Stomach (tissue), 9 donors: ENCODE data around the gene ODAD4. TPM values are rescaled to one million over a fixed set of nuclear protein-coding genes. Genes with fewer than 3 reads are reported as not detected.
A peak's percentile ranks its signal among the peaks of the same experiment; 100 is the strongest.

Source experiments
- DNase-seq, 2 donors: peaks; one replicate each; pipeline versions ENCODE4 v3.0.0 to v3.0.0-alpha.2; 2013 to 2019
- H3K27ac ChIP-seq, 5 donors: fragments of 200-600 bp in 4 of 5; sonication (generic) in 4 of 5; one replicate each; pipeline ENCODE4 v1.5.1; 2013 to 2019; ENCODE audit warnings: mild to moderate bottlenecking in 1 of 5, moderate library complexity in 1 of 5
- H3K27me3 ChIP-seq, 3 donors: fragments of 200-600 bp; sonication (generic); one replicate each; pipeline ENCODE4 v1.5.1; 2017 to 2019; ENCODE audit warnings: mixed run types in 1 of 3
- H3K36me3 ChIP-seq, 4 donors: fragments of 200-600 bp; sonication (generic); 1 replicate in 3 of 4; 2 replicates in 1 of 4; pipeline ENCODE4 v1.5.1; 2016 to 2019
- H3K4me1 ChIP-seq, 4 donors: fragments of 200-600 bp; sonication (generic); one replicate each; pipeline ENCODE4 v1.5.1; 2016 to 2019
- H3K4me3 ChIP-seq, 4 donors: fragments of 200-600 bp; sonication (generic) in 3 of 4; one replicate each; pipeline ENCODE4 v1.5.1; 2016 to 2019; ENCODE audit warnings: mild to moderate bottlenecking in 1 of 4
- H3K9me3 ChIP-seq, 4 donors: fragments of 200-600 bp; sonication (generic); one replicate each; pipeline ENCODE4 v1.5.1; 2016 to 2019
- EP300 ChIP-seq: sonication (generic); formaldehyde crosslinking; IDR thresholded peaks from one replicate; pipeline ENCODE4 v1.6.1; 2017; ENCODE audit warnings: antibody characterized with exemption
- POLR2A ChIP-seq, 4 donors: fragments of 450-650 bp; IDR thresholded peaks; one replicate each; pipeline ENCODE4 v1.6.1; 2016; ENCODE audit warnings: antibody characterized with exemption in 4 of 4, control low read depth in 2 of 4, mild to moderate bottlenecking in 1 of 4, moderate library complexity in 1 of 4
- POLR2AphosphoS5 ChIP-seq, 3 donors: sonication (generic); formaldehyde crosslinking; IDR thresholded peaks; one replicate each; pipeline ENCODE4 v1.6.1; 2016; ENCODE audit warnings: antibody characterized with exemption in 3 of 3
- WGBS, 5 donors: extraction: QIAGEN DNeasy Blood & Tissue Kit in 3 of 5; methylation state at CpG; one replicate each; pipeline versions ENCODE4 v1.1.5 to v1.1.7; 2013 to 2018; 5-methylcytosine and 5-hydroxymethylcytosine counted together
- intact Hi-C: fragments of 100-400 bp; cut with DNase I; formaldehyde crosslinking; loops from one replicate; pipeline ENCODE4 v1.15.1; 2023; ENCODE audit warnings: low total_unique reads
- polyA plus RNA-seq, 3 donors: library from polyadenylated mRNA; stranded (reverse); fragments of 200-250 nt; gene quantifications; one replicate each; pipeline ENCODE4 v1.2.3, GENCODE V29; 2013
- total RNA-seq, 5 donors: library from RNA; depleted of rRNA; stranded (reverse); fragments of >200 nt; gene quantifications; one replicate each; pipeline versions ENCODE4 v1.1.0 to v1.2.3, GENCODE V29; 2014 to 2016
- TF ChIP-seq, protein P1 (sequence below), 7 experiments: fragments of 450-650 bp in 4 of 7; fragments of 200-600 bp in 3 of 7; sonication (generic) in 3 of 7; IDR thresholded peaks; one replicate each; pipeline ENCODE4 v1.5.1; 2016 to 2019; ENCODE audit warnings: antibody characterized with exemption in 7 of 7, control low read depth in 2 of 7, mild to moderate bottlenecking in 1 of 7
- donor health status: healthy with polysubstance abuse.
- donor health status: Bipolar disorder and iron deficiency.
- donor health status: healthy.

ODAD4 gene
- total and polyA plus RNA-seq, 8 donors, result 0.78 to 2.1 (median 1.0) TPM; not detected in 4

DNA sequence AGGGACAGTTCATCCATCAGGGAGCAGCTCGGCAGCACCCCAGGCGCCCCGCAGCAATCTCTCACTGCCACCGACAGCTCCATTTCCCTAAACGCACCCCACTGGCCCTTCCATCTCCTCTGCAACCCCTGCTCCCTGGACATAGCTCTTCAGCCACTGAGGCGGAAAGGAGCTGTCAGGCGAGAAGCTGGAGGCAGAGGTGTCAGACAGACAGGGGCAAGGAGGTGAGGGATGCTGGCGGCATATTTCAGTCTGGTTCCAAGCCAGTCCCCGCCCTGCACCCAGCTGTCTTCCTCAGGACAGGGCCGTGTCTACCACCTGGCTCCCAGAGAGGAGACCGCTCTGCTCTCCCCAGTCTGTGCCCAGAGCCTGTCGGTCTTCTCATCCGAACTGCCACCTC is 21.3 kb upstream of the ODAD4 start:
- intact Hi-C loops, result no loop called here
- TF ChIP-seq, protein P1, sequence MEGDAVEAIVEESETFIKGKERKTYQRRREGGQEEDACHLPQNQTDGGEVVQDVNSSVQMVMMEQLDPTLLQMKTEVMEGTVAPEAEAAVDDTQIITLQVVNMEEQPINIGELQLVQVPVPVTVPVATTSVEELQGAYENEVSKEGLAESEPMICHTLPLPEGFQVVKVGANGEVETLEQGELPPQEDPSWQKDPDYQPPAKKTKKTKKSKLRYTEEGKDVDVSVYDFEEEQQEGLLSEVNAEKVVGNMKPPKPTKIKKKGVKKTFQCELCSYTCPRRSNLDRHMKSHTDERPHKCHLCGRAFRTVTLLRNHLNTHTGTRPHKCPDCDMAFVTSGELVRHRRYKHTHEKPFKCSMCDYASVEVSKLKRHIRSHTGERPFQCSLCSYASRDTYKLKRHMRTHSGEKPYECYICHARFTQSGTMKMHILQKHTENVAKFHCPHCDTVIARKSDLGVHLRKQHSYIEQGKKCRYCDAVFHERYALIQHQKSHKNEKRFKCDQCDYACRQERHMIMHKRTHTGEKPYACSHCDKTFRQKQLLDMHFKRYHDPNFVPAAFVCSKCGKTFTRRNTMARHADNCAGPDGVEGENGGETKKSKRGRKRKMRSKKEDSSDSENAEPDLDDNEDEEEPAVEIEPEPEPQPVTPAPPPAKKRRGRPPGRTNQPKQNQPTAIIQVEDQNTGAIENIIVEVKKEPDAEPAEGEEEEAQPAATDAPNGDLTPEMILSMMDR (IDR thresholded peaks at IDR 0.05), result no peak
- no peak for TF ChIP-seq POLR2AphosphoS5 (IDR thresholded peaks at IDR 0.05)
- no peak for TF ChIP-seq POLR2A (IDR thresholded peaks at IDR 0.05)
- no peak for TF ChIP-seq EP300

GRCh38 chr17:41910701-41911391 is 19.6 kb upstream of the ODAD4 start:
- no peak for TF ChIP-seq POLR2A (IDR thresholded peaks at IDR 0.05)
- TF ChIP-seq, protein P1 (IDR thresholded peaks at IDR 0.05), result no peak
- no peak for TF ChIP-seq POLR2AphosphoS5 (IDR thresholded peaks at IDR 0.05)
- no peak for TF ChIP-seq EP300
- Histone ChIP-seq H3K27ac (no peak overlapping the region), H3K36me3 (peaks cover 66 to 82% (median 80%) of the 10 kb centered on the region in 4 donors), H3K4me3 (no peak overlapping the region), H3K4me1 (peaks cover 18 to 41% (median 33%) of the 10 kb centered on the region in 4 donors), H3K27me3 (no peaks in the 10 kb centered on the region), H3K9me3 (no peaks in the 10 kb centered on the region)
- WGBS, 5 donors, result 90 to 96% (median 91%) methylated on average over 13 of the region's 13 CpGs
- intact Hi-C loops, result no loop called here
- DNase-seq, result no peak

More for the DNA sequence above, 21.3 kb upstream of the ODAD4 start:
- Histone ChIP-seq H3K27me3 (no peaks in the 10 kb centered on the region), H3K9me3 (no peaks in the 10 kb centered on the region), H3K4me3 (no peak overlapping the region), H3K36me3 (peaks cover 84 to 99% (median 98%) of the 10 kb centered on the region in 4 donors), H3K27ac (no peak overlapping the region), H3K4me1 (peaks cover 5 to 24% (median 16%) of the 10 kb centered on the region in 4 donors)
- DNase-seq, result no peak
- WGBS, 5 donors, result 89 to 95% (median 93%) methylated on average over 13 of the region's 13 CpGs

DNA sequence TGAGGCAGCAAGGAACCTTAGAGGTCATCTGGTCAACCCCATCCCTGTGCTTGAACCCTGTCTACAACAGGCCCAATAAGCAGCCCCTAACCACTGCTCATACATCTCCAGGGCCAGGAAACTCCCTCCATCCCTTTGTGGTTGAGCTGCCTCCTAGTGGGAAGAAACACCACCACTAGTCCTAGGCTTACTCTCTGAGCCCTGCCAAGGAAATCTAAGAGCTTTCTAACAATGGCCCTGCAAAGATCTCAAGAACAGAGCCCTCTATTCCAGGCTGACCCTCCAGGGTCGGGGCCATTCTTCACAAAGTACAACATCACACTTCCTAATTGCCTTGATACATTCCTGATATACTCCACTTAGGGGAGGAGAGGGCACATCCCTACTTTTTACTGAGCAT is 17.5 kb upstream of the ODAD4 start:
- no peak overlapping the region for H3K4me3 ChIP-seq
- intact Hi-C loops, result no loop called here
- H3K4me1 ChIP-seq, result peaks cover 35 to 48% (median 46%) of the 10 kb centered on the region in 4 donors
- DNase-seq, result no peak
- TF ChIP-seq POLR2AphosphoS5 (IDR thresholded peaks at IDR 0.05), result no peak
- no peak for TF ChIP-seq POLR2A (IDR thresholded peaks at IDR 0.05)
- TF ChIP-seq, protein P1 (IDR thresholded peaks at IDR 0.05), result no peak
- TF ChIP-seq EP300, result no peak
- 69 to 88% (median 81%) methylated on average over 1 of the region's 1 CpG for WGBS, 5 donors
- peaks cover 54 to 61% (median 60%) of the 10 kb centered on the region in 4 donors for H3K36me3 ChIP-seq
- no peaks in the 10 kb centered on the region for H3K27me3 ChIP-seq
- no peak overlapping the region for H3K27ac ChIP-seq
- no peaks in the 10 kb centered on the region for H3K9me3 ChIP-seq

DNA sequence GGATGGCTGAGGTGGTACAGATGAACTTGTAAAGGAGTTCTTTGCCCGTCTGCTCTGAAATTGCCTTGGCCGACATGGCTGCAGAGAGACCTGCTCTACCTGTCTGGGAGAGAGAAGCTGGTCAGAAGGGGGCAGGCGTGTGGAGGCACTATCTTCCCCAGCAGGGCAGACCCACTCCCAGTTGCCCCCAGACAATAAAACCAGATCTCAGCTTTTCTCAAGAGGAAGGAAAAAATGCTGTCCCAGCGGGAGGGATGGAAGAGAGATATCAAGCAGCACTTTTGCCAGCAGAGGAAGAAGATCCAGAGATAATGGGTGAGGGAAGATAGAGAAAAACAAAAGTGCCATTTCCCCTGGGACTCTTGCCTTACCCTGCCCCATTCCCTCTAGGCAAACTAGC is 16.6 kb upstream of the ODAD4 start:
- no peak for DNase-seq
- Histone ChIP-seq H3K4me3 (peak overlapping the region in 1 of 4 donors; percentile 0), H3K36me3 (peaks cover 47 to 52% (median 51%) of the 10 kb centered on the region in 4 donors), H3K27me3 (no peaks in the 10 kb centered on the region), H3K9me3 (no peaks in the 10 kb centered on the region), H3K4me1 (peaks cover 35 to 51% (median 49%) of the 10 kb centered on the region in 4 donors), H3K27ac (no peak overlapping the region)
- intact Hi-C loops, result no loop called here
- WGBS, 5 donors, result 56 to 85% (median 68%) methylated on average over 4 of the region's 4 CpGs
- TF ChIP-seq POLR2A (IDR thresholded peaks at IDR 0.05) (no peak), EP300 (no peak), POLR2AphosphoS5 (IDR thresholded peaks at IDR 0.05) (no peak)

DNA sequence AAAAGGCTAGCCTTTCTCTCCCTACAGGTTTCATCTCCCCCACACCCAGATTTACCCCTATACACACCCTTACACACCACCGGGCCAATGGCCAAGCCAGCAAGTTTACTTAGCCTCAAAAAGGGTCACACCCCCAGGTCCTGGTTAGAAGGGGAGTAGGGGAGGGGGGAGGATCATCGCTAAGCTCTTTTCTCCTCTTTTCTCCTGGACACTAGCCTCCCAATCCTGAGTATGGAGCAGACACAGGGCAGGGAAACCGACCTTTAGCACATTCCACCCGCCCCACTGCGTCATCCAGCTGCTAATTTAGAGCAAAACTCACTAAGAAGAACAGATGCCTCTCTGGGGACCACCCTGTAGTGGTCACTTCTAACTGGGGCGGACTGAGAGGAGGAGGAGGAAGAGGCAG is 16.1 kb upstream of the ODAD4 start:
- DNase-seq, result peak in 1 of 2 donors; percentile 66
- intact Hi-C loops, result no loop called here
- peaks cover 37 to 55% (median 51%) of the 10 kb centered on the region in 4 donors for H3K4me1 ChIP-seq
- TF ChIP-seq POLR2AphosphoS5 (IDR thresholded peaks at IDR 0.05), result no peak
- no peak for TF ChIP-seq EP300
- TF ChIP-seq, protein P1 (IDR thresholded peaks at IDR 0.05), result no peak
- no peak for TF ChIP-seq POLR2A (IDR thresholded peaks at IDR 0.05)
- WGBS, 5 donors, result 35 to 57% (median 49%) methylated on average over 6 of the region's 6 CpGs
- H3K9me3 ChIP-seq, result no peaks in the 10 kb centered on the region
- peak overlapping the region in 1 of 4 donors; percentile 0 for H3K4me3 ChIP-seq
- no peak overlapping the region for H3K27ac ChIP-seq
- H3K36me3 ChIP-seq, result peaks cover 41 to 47% (median 45%) of the 10 kb centered on the region in 4 donors
- H3K27me3 ChIP-seq, result no peaks in the 10 kb centered on the region
